Activated CD4-positive, alpha-beta T cell treated with anti-CD3 and anti-CD28 coated beads, Interleukin-2, amount 50 U/mL, for 24 hours (primary cell): Measurements from ENCODE around the gene RSPH10B2.
"Not testable (repeated sequence)": the region's sequence is repeated elsewhere in the genome, so short reads cannot be mapped to it uniquely, and the experiment has no call there.

ENCODE experiments used
- DNase-seq, 2 donors: peaks; one replicate each; pipeline ENCODE4 v3.0.0-alpha.2; 2020; ENCODE audit warnings: low read depth in 1 of 2, low spot score in 1 of 2

The RSPH10B2 gene

GRCh38 chr7:6789353-6789752 lies 35.5 kb downstream of the RSPH10B2 start:
- not testable (repeated sequence) for DNase-seq

- DNase-seq: not testable (repeated sequence)
Observed at GRCh38 chr7:6792113-6792872, 38.4 kb downstream of the RSPH10B2 start.

- not testable (repeated sequence) for DNase-seq
Observed at GRCh38 chr7:6794276-6794675, 40.4 kb downstream of the RSPH10B2 start.

GRCh38 chr7:6797218-6797617 lies 43.3 kb downstream of the RSPH10B2 start:
- not testable (repeated sequence) for DNase-seq

- DNase-seq: not testable (repeated sequence)
Observed at GRCh38 chr7:6798047-6798446, 44.1 kb downstream of the RSPH10B2 start.

- not testable (repeated sequence) for DNase-seq
Observed at GRCh38 chr7:6799887-6800286, 46.0 kb downstream of the RSPH10B2 start.

- not testable (repeated sequence) for DNase-seq
Observed at GRCh38 chr7:6800331-6800730, 46.4 kb downstream of the RSPH10B2 start.

GRCh38 chr7:6807393-6807918 lies 53.6 kb downstream of the RSPH10B2 start:
- DNase-seq: not testable (repeated sequence)

GRCh38 chr7:6807959-6808358 lies 54.1 kb downstream of the RSPH10B2 start:
- DNase-seq: not testable (repeated sequence)

- not testable (repeated sequence) for DNase-seq
Observed at GRCh38 chr7:6813011-6813410, 59.1 kb downstream of the RSPH10B2 start.

- not testable (repeated sequence) for DNase-seq
Observed at GRCh38 chr7:6815470-6815869, 61.6 kb downstream of the RSPH10B2 start.

GRCh38 chr7:6821622-6822021 lies 67.7 kb downstream of the RSPH10B2 start:
- DNase-seq: not testable (repeated sequence)

- DNase-seq: not testable (repeated sequence)
Observed at GRCh38 chr7:6825236-6826125, 71.6 kb downstream of the RSPH10B2 start.

- DNase-seq: peak; percentile 71 to 86
Observed at GRCh38 chr7:6826151-6826550, 72.2 kb downstream of the RSPH10B2 start, which contains the start of gene CCZ1B. TSS of gene CCZ1B (minus strand) at chr7:6826275. CDS start at chr7:6826197, 78 bp downstream.

GRCh38 chr7:6827180-6827579 lies 73.3 kb downstream of the RSPH10B2 start:
- DNase-seq: not testable (repeated sequence)

- DNase-seq: not testable (repeated sequence)
Observed at GRCh38 chr7:6829616-6830015, 75.7 kb downstream of the RSPH10B2 start.

- DNase-seq: not testable (repeated sequence)
Observed at GRCh38 chr7:6830026-6830425, 76.1 kb downstream of the RSPH10B2 start.

GRCh38 chr7:6831018-6831725 lies 77.3 kb downstream of the RSPH10B2 start:
- DNase-seq: no peak

- DNase-seq: no peak
Observed at GRCh38 chr7:6833636-6834035, 79.7 kb downstream of the RSPH10B2 start.

GRCh38 chr7:6835521-6835920 lies 81.6 kb downstream of the RSPH10B2 start:
- DNase-seq: not testable (repeated sequence)

- not testable (repeated sequence) for DNase-seq
Observed at GRCh38 chr7:6837081-6837480, 83.2 kb downstream of the RSPH10B2 start.
